ENCODE data around the gene SCCPDH.

SCCPDH gene

DNA sequence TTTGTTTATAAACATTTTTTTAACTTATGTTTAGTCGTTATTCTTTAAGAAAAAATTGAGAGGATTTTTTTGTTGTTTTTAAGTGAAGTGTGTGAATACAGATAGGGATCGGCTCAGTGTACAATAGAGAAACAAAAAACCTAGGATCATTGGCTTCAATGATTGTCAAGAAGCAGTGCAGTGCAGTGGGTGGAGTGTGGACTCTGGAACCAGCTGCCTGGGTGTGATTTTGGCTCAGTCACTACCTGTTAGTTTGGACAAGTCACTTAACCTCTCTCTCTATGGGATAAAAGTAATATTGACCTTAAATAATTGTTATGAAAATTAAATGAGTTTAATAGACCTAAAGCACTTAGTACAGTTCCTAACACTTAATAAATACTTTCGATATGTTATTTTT is 41.3 kb downstream of the SCCPDH start:
- H3K27ac ChIP-seq: no peak overlapping the region
- no peak for DNase-seq (ENCODE audit: low spot score)
- TF ChIP-seq, protein P1, sequence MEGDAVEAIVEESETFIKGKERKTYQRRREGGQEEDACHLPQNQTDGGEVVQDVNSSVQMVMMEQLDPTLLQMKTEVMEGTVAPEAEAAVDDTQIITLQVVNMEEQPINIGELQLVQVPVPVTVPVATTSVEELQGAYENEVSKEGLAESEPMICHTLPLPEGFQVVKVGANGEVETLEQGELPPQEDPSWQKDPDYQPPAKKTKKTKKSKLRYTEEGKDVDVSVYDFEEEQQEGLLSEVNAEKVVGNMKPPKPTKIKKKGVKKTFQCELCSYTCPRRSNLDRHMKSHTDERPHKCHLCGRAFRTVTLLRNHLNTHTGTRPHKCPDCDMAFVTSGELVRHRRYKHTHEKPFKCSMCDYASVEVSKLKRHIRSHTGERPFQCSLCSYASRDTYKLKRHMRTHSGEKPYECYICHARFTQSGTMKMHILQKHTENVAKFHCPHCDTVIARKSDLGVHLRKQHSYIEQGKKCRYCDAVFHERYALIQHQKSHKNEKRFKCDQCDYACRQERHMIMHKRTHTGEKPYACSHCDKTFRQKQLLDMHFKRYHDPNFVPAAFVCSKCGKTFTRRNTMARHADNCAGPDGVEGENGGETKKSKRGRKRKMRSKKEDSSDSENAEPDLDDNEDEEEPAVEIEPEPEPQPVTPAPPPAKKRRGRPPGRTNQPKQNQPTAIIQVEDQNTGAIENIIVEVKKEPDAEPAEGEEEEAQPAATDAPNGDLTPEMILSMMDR (conservative IDR thresholded peaks at IDR 0.05; ENCODE audit: low read depth): no peak
- ChIA-PET CTCF (no interaction called here), POLR2A (ENCODE audit: low non-redundant PET) (no interaction called here)

DNA sequence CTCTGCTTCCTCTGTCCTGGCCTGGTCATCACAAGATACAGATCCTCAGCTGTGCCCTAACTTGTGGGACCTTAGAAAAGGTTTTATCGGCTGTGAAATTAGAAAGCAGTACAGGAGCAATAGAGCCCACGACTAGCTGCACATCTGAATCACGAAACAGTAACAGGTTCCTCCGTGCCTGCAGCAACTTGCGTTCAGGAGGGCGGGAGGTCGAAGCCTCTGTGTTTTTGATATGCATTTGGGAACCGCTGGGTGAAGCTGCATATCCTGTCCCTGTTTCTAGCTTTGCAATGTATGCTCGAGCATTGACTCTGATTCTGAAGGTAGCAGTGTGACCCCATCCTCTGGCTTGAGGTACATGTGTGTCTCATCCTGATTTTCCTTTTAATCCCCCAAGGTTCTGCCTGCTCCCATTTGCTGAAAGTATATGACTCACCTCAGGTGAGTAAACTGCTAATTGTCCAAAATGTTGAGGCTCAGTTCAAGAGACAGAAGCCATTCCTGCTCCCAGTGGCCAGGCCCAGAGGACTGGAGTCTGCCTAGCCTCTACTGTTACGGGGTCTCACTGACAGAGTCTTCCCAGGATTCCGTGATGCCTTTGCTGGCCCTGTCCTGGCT is 44.3 kb downstream of the SCCPDH start:
- CTCF ChIA-PET: interaction anchor here (0.6 kb wide), 1 partner anchor 1266 kb away, joined by 3 read pairs; no protein-coding TSS in a partner anchor
- peak overlapping the region; percentile 77 for H3K27ac ChIP-seq
- TF ChIP-seq, protein P1 (conservative IDR thresholded peaks at IDR 0.05; ENCODE audit: low read depth): no peak
- POLR2A ChIA-PET (ENCODE audit: low non-redundant PET): no interaction called here
- DNase-seq (ENCODE audit: low spot score): peak; percentile 54

DNA sequence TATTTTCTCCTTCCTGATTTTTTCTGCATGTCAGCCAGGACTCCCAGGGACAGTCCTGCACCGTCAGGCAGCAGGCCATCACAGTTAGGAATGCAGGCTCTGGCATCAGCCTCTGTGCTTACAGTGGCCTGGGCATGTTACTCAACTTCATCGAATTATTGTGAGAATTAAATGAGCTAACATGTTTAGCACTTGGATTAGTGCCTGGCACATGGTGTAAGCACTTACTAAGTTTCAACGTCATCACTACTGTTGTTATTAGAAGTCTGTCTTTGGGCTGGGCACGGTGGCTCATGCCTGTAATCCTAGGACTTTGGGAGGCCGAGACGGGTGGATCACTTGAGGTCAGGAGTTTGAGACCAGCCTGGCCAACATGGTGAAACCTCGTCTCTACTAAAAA is 45.1 kb downstream of the SCCPDH start:
- ChIA-PET POLR2A (ENCODE audit: low non-redundant PET) (no interaction called here), CTCF (interaction anchor here (0.6 kb wide), 1 partner anchor 1266 kb away, joined by 3 read pairs; no protein-coding TSS in a partner anchor)
- H3K27ac ChIP-seq: peak overlapping the region; percentile 77
- TF ChIP-seq, protein P1 (conservative IDR thresholded peaks at IDR 0.05; ENCODE audit: low read depth): no peak
- DNase-seq (ENCODE audit: low spot score): peak; percentile 51

DNA sequence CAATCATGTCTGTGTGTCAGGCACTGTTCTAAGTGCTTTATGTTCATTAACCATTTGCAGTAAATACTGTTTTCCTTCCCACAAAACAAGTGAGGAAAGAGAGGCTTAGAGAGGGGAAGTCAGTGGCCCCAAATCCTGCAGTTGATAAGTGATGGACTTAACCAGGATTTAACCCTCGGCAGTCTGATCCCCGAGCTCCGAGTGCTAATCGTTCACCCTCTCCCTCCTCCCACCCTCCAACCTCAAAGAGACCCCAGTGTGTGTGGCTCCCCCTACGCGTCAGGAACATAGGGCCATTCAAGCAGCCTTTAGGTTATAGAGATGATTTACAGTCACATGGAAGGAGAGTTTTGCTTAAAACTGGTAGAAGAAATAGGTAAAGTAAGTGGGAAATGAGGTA is 47.2 kb downstream of the SCCPDH start:
- DNase-seq (ENCODE audit: low spot score): no peak
- TF ChIP-seq, protein P1 (conservative IDR thresholded peaks at IDR 0.05; ENCODE audit: low read depth): no peak
- no peak overlapping the region for H3K27ac ChIP-seq
- ChIA-PET CTCF (no interaction called here), POLR2A (ENCODE audit: low non-redundant PET) (no interaction called here)

DNA sequence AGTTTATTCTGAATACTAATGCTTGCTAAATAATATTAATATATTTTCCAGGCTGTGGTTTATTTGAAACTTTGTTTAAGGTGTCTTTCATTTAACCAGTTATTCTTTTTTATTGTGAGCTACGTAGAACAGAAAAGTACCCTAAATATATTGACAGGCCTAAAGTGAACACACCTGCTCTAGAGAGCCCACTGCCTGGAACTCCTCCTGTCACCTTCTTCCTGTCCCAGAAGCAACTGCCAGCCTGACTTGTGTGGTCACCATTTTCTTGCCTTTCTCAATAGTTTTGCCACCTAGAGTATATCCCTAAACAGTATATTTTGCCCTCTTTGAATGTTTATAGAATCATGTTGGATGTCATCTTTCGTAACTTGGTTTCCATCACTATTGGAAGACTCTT is 48.5 kb downstream of the SCCPDH start:
- DNase-seq (ENCODE audit: low spot score): no peak
- CTCF ChIA-PET: no interaction called here
- no peak overlapping the region for H3K27ac ChIP-seq
- POLR2A ChIA-PET (ENCODE audit: low non-redundant PET): no interaction called here
- TF ChIP-seq, protein P1 (conservative IDR thresholded peaks at IDR 0.05; ENCODE audit: low read depth): no peak

DNA sequence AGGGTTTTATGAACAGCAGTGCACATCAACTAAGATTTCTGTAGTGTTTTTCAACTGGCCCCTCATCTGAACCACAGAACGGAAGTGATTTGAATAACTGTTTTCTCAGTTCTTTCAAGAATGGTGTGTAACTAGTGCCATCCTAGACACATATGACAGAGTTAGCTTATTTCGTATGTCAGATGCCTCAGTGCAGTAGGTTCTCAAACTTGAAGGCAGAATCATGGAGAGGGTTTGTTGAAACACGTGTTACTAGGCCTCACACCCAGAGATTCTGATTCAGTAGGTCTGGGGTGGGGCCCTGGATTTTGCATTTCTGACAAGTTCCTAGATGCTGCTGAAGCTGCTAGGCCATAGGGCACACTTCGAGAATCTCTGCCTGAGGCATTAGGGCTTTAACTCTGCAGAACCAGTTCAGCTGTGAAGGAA is 49.0 kb downstream of the SCCPDH start:
- POLR2A ChIA-PET (ENCODE audit: low non-redundant PET): no interaction called here
- TF ChIP-seq, protein P1 (conservative IDR thresholded peaks at IDR 0.05; ENCODE audit: low read depth): no peak

More for the DNA sequence above, 49.0 kb downstream of the SCCPDH start:
- no peak overlapping the region for H3K27ac ChIP-seq
- CTCF ChIA-PET: interaction anchor here (1.2 kb wide), 1 partner anchor 24 kb away, joined by 4 read pairs; no protein-coding TSS in a partner anchor
- DNase-seq (ENCODE audit: low spot score): no peak

Data from RWPE1 (cell line).